SK-N-SH (cell line): ENCODE data around the gene ARIH2. TPM values are rescaled to one million over a fixed set of nuclear protein-coding genes. Genes with fewer than 3 reads are reported as not detected.

Source experiments
- CTCF ChIA-PET: fragments of 300-600, 350-600 bp; formaldehyde crosslinking; extraction: SDS; loops from one replicate; lab custom pipeline; 2021; lab: Yijun Ruan, JAX
- POLR2A ChIA-PET: fragments of 350-600 bp; sonication (Branson Sonifier 250); formaldehyde crosslinking; extraction: SDS; loops from one replicate; lab custom pipeline; 2020; ENCODE audit warnings: antibody characterized with exemption, inconsistent platforms; lab: Yijun Ruan, JAX
- DNase-seq: peaks from one replicate; pipeline ENCODE4 v3.0.0; 2012
- H2AFZ ChIP-seq: fragments of 200-600 bp; sonication (generic); 2 replicates; pipeline ENCODE4 v1.8.1; 2016; ENCODE audit warnings: antibody characterized with exemption, mild to moderate bottlenecking, low read depth
- H3F3A ChIP-seq: fragments of 200-600 bp; sonication (generic); replicated peaks from 2 replicates; pipeline ENCODE3; 2016; ENCODE audit warnings: antibody characterized with exemption, mild to moderate bottlenecking; ENCODE audit not compliant: insufficient read depth
- H3K27ac ChIP-seq, 2 experiments: fragments of 200-500 bp in 1 of 2; fragments of 200-600 bp in 1 of 2; sonication (Bioruptor generic) in 1 of 2; sonication (generic), shearing (Covaris generic) in 1 of 2; 2 replicates each; pipeline versions ENCODE4 v1.5.1 to v1.6.1; 2014 to 2016; ENCODE audit warnings: low read depth in 2 of 2, inconsistent platforms in 1 of 2, low read length in 1 of 2, mild to moderate bottlenecking in 1 of 2, mixed read lengths in 1 of 2
- H3K27me3 ChIP-seq: fragments of 200-600 bp; sonication (generic), shearing (Covaris generic); 2 replicates; pipeline ENCODE4 v1.6.1; 2016; ENCODE audit warnings: mixed run types; ENCODE audit not compliant: insufficient read depth
- H3K36me3 ChIP-seq, 2 experiments: fragments of 200-500 bp in 1 of 2; fragments of 200-600 bp in 1 of 2; sonication (Bioruptor generic) in 1 of 2; sonication (generic) in 1 of 2; replicated peaks in 1 of 2; 2 replicates each; pipeline versions ENCODE3 to v1.5.1; 2014 to 2016; ENCODE audit warnings: low read length in 1 of 2, mild to moderate bottlenecking in 1 of 2; ENCODE audit not compliant: insufficient read depth in 2 of 2, control insufficient read depth in 1 of 2
- H3K4me1 ChIP-seq, 2 experiments: fragments of 200-500 bp in 1 of 2; fragments of 200-600 bp in 1 of 2; sonication (Bioruptor generic) in 1 of 2; sonication (generic), shearing (Covaris generic) in 1 of 2; 2 replicates each; pipeline versions ENCODE4 v1.5.1 to v1.6.1; 2014 to 2016; ENCODE audit warnings: low read depth in 1 of 2, low read length in 1 of 2, mixed run types in 1 of 2; ENCODE audit not compliant: insufficient read depth in 2 of 2, control insufficient read depth in 1 of 2
- H3K4me2 ChIP-seq: fragments of 200-600 bp; sonication (generic), shearing (Covaris generic); 2 replicates; pipeline ENCODE4 v1.6.1; 2017; ENCODE audit warnings: mixed run types
- H3K4me3 ChIP-seq, 2 experiments: fragments of 200-500 bp in 1 of 2; fragments of 200-600 bp in 1 of 2; sonication (Bioruptor generic) in 1 of 2; sonication (generic), shearing (Covaris generic) in 1 of 2; 2 replicates each; pipeline versions ENCODE4 v1.5.1 to v1.8.1; 2014 to 2016; ENCODE audit warnings: low read depth in 2 of 2, inconsistent platforms in 1 of 2, low read length in 1 of 2, mild to moderate bottlenecking in 1 of 2, mixed read lengths in 1 of 2, moderate library complexity in 1 of 2
- H3K79me2 ChIP-seq: fragments of 200-600 bp; sonication (generic); 2 replicates; pipeline ENCODE4 v1.8.1; 2017; ENCODE audit warnings: mild to moderate bottlenecking; ENCODE audit not compliant: insufficient read depth
- H3K9ac ChIP-seq: fragments of 200-600 bp; sonication (generic); 2 replicates; pipeline ENCODE4 v1.6.1; 2017; ENCODE audit warnings: mixed run types
- H3K9me2 ChIP-seq: fragments of 200-600 bp; sonication (generic); 2 replicates; pipeline ENCODE4 v1.6.1; 2017; ENCODE audit warnings: mixed run types
- H3K9me3 ChIP-seq: fragments of 200-600 bp; sonication (generic); 2 replicates; pipeline ENCODE4 v1.6.1; 2017; ENCODE audit warnings: mixed run types, mild to moderate bottlenecking, moderate library complexity
- H4K20me1 ChIP-seq: fragments of 200-600 bp; sonication (generic); 2 replicates; pipeline ENCODE4 v1.6.1; 2017; ENCODE audit warnings: mild to moderate bottlenecking, mixed run types; ENCODE audit not compliant: insufficient read depth
- CHD2 ChIP-seq: fragments of 150-350 bp; IDR thresholded peaks from 2 replicates; pipeline ENCODE4 v1.6.1; 2018; ENCODE audit warnings: low read length; ENCODE audit not compliant: partially characterized antibody
- ELF1 ChIP-seq: IDR thresholded peaks from 2 replicates; pipeline ENCODE4 v1.4.0; 2012
- EZH2phosphoT487 ChIP-seq: fragments of 200-600 bp; sonication (generic); IDR thresholded peaks from 2 replicates; pipeline ENCODE4 v1.6.1; 2017; ENCODE audit warnings: low read depth, mixed run types, mild to moderate bottlenecking, antibody characterized with exemption, moderate library complexity, borderline replicate concordance
- FOXM1 ChIP-seq: IDR thresholded peaks from 2 replicates; pipeline ENCODE4 v1.4.0; 2012; ENCODE audit warnings: low read depth, mild to moderate bottlenecking
- GATA2 ChIP-seq: sonication (generic); formaldehyde crosslinking; IDR thresholded peaks from 2 replicates; pipeline ENCODE4 v1.5.0; 2020; ENCODE audit warnings: mild to moderate bottlenecking, missing genetic modification reagents
- JUND ChIP-seq: IDR thresholded peaks from 2 replicates; pipeline ENCODE4 v1.4.0; 2012
- MXI1 ChIP-seq: IDR thresholded peaks from 2 replicates; pipeline ENCODE4 v1.6.1; 2012; ENCODE audit warnings: mild to moderate bottlenecking, low read depth, low read length, improper control_type of control experiment
- REST ChIP-seq: IDR thresholded peaks from 2 replicates; pipeline ENCODE4 v1.6.1; 2012; ENCODE audit warnings: mild to moderate bottlenecking, low read depth, low read length, moderate library complexity
- RXRA ChIP-seq: IDR thresholded peaks from 2 replicates; pipeline ENCODE4 v1.4.0; 2012; ENCODE audit warnings: low read depth, mild to moderate bottlenecking, borderline replicate concordance
- SIN3A ChIP-seq: IDR thresholded peaks from 2 replicates; pipeline ENCODE4 v1.6.1; 2012; ENCODE audit warnings: low read depth, mild to moderate bottlenecking, low read length, moderate library complexity, borderline replicate concordance
- TAF1 ChIP-seq: IDR thresholded peaks from 2 replicates; pipeline ENCODE4 v1.6.1; 2012; ENCODE audit warnings: low read depth, mild to moderate bottlenecking, low read length, moderate library complexity, borderline replicate concordance
- TCF12 ChIP-seq: IDR thresholded peaks from 2 replicates; pipeline ENCODE4 v1.4.0; 2012
- TEAD4 ChIP-seq: IDR thresholded peaks from 2 replicates; pipeline ENCODE4 v1.4.0; 2012; ENCODE audit warnings: mild to moderate bottlenecking, borderline replicate concordance; ENCODE audit not compliant: insufficient read depth
- USF1 ChIP-seq: IDR thresholded peaks from 2 replicates; pipeline ENCODE4 v1.4.0; 2012; ENCODE audit warnings: low read depth, borderline replicate concordance
- USF2 ChIP-seq: fragments of 150-350 bp; IDR thresholded peaks from 2 replicates; pipeline ENCODE4 v1.6.1; 2017; ENCODE audit warnings: antibody characterized with exemption, low read length, low read depth, borderline replicate concordance
- ZBTB33 ChIP-seq: IDR thresholded peaks from 2 replicates; pipeline ENCODE4 v1.4.0; 2012; ENCODE audit warnings: low read depth, borderline replicate concordance
- WGBS: methylation state at CpG from one replicate; pipeline ENCODE4 v1.1.6; 2017; ENCODE audit warnings: low lambda C conversion rate; 5-methylcytosine and 5-hydroxymethylcytosine counted together
- polyA plus RNA-seq, 3 experiments: library from polyadenylated mRNA; depleted of rRNA; stranded (reverse); fragments of >200 nt; gene quantifications; 2 replicates each; pipeline ENCODE4 v1.2.3, GENCODE V29; 2012
- TF ChIP-seq, protein P1 (sequence below): fragments of 150-350 bp; IDR thresholded peaks from 2 replicates; pipeline ENCODE4 v1.6.1; 2016; ENCODE audit warnings: mild to moderate bottlenecking, low read depth, low read length
- TF ChIP-seq, protein P2 (sequence below): fragments of 200-600 bp; sonication (generic); IDR thresholded peaks from 2 replicates; pipeline ENCODE4 v1.6.1; 2017; ENCODE audit warnings: antibody characterized with exemption, mild to moderate bottlenecking, moderate library complexity

Gene ARIH2
- polyA plus RNA-seq, 1 of the 3 experiments (the other 2 are of a cell fraction): 69.7 TPM

DNA sequence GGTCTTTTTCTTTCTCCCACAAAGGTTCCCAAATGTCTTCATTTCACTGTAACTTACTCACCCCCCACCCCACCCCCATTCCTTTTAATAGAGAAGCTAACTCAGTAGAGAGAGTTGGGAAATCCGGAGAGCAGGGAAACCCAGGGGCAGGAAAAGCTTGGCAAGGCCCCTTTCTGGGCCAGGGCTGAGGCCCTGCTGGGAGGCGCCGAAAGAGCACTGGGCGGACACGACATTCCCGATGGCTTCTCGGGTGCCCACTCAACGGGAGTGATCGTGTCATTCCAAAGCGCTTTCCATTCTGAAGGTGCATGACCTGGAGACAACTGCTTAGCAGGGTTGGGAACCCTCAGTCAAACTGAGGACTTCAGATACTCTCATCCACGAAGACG is 101.3 kb downstream of the ARIH2 start (continued):
- TF ChIP-seq, protein P1, sequence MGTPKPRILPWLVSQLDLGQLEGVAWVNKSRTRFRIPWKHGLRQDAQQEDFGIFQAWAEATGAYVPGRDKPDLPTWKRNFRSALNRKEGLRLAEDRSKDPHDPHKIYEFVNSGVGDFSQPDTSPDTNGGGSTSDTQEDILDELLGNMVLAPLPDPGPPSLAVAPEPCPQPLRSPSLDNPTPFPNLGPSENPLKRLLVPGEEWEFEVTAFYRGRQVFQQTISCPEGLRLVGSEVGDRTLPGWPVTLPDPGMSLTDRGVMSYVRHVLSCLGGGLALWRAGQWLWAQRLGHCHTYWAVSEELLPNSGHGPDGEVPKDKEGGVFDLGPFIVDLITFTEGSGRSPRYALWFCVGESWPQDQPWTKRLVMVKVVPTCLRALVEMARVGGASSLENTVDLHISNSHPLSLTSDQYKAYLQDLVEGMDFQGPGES: no peak
- TF ChIP-seq EZH2phosphoT487 (no peak), JUND (no peak), TAF1 (no peak), GATA2 (CRISPR knock-in tag) (no peak), MXI1 (no peak), TEAD4 (no peak), SIN3A (no peak)
- TF ChIP-seq, protein P2, sequence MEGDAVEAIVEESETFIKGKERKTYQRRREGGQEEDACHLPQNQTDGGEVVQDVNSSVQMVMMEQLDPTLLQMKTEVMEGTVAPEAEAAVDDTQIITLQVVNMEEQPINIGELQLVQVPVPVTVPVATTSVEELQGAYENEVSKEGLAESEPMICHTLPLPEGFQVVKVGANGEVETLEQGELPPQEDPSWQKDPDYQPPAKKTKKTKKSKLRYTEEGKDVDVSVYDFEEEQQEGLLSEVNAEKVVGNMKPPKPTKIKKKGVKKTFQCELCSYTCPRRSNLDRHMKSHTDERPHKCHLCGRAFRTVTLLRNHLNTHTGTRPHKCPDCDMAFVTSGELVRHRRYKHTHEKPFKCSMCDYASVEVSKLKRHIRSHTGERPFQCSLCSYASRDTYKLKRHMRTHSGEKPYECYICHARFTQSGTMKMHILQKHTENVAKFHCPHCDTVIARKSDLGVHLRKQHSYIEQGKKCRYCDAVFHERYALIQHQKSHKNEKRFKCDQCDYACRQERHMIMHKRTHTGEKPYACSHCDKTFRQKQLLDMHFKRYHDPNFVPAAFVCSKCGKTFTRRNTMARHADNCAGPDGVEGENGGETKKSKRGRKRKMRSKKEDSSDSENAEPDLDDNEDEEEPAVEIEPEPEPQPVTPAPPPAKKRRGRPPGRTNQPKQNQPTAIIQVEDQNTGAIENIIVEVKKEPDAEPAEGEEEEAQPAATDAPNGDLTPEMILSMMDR: no peak
- TF ChIP-seq, all 33 proteins: peak for 0

- WGBS: 7% methylated on average over 9 of the region's 51 CpGs
- peaks cover 30 to 33% of the 10 kb centered on the region in 2 experiments for H3K36me3 ChIP-seq
- ChIA-PET CTCF (interaction anchor here (0.9 to 14.2 kb wide), 9 partner anchors 8 to 429 kb away, joined by 3 to 114 read pairs (median 13); partner anchors contain the start of genes IMPDH2, KLHDC8B, P4HTM and QRICH1), POLR2A (interaction anchor here (0.8 to 4.6 kb wide), 11 partner anchors 8 to 338 kb away, joined by 3 to 80 read pairs (median 5); partner anchors contain the start of genes GPX1, IMPDH2, PRKAR2A and QRICH1)
- H2AFZ ChIP-seq: 0 out of 2 replicates have a peak overlapping the region, but pooled peaks have one; percentile 40
- H4K20me1 ChIP-seq: no peaks in the 10 kb centered on the region
- no peaks in the 10 kb centered on the region for H3K9me2 ChIP-seq
- peaks cover 41% of the 10 kb centered on the region for H3F3A ChIP-seq
- H3K27ac ChIP-seq: peak overlapping the region; percentile 90 to 99
- H3K9me3 ChIP-seq: no peaks in the 10 kb centered on the region
- H3K27me3 ChIP-seq: no peaks in the 10 kb centered on the region
- peak overlapping the region; percentile 87 to 94 for H3K4me3 ChIP-seq
- DNase-seq: peak; percentile 55
- peak overlapping the region; percentile 99 for H3K9ac ChIP-seq
- peaks cover 69% of the 10 kb centered on the region for H3K79me2 ChIP-seq
- peaks cover 0 to 40% of the 10 kb centered on the region in 2 experiments; a peak in 1 of 4 replicates for H3K4me1 ChIP-seq
- peak overlapping the region; percentile 97 for H3K4me2 ChIP-seq
- TF ChIP-seq RXRA (no peak), SIN3A (no peak), ELF1 (no peak), REST (no peak), FOXM1 (no peak), ZBTB33 (no peak), USF2 (no peak), USF1 (no peak), CHD2 (no peak), EZH2phosphoT487 (no peak), TCF12 (0 out of 2 replicates have a peak, but pooled peaks have one; percentile 4)
Observed at GRCh38 chr3:49020330-49021212, 101.9 kb downstream of the ARIH2 start.
